Spleen (tissue), 11 donors: ENCODE data around the gene PNN. TPM values are rescaled to one million over a fixed set of nuclear protein-coding genes. Genes with fewer than 3 reads are reported as not detected.
"Not testable (repeated sequence)": the region's sequence is repeated elsewhere in the genome, so short reads cannot be mapped to it uniquely, and the experiment has no call there.

Experiments
- DNase-seq: peaks from one replicate; pipeline ENCODE4 v3.0.0-alpha.2; 2020
- H3K27ac ChIP-seq, 8 donors: fragments of 200-600 bp; sonication (generic) in 7 of 8; 1 replicate in 4 of 8; 2 replicates in 4 of 8; pipeline versions ENCODE4 v1.5.0 to v1.8.0; 2016 to 2021; ENCODE audit warnings: inconsistent platforms in 4 of 8, mild to moderate bottlenecking in 4 of 8, moderate library complexity in 1 of 8
- H3K27me3 ChIP-seq, 7 donors: fragments of 200-600 bp; sonication (generic) in 6 of 7; replicated peaks in 1 of 7; 1 replicate in 4 of 7; 2 replicates in 3 of 7; pipeline versions ENCODE4 v1.5.0 to v1.8.0; 2016 to 2021; ENCODE audit warnings: inconsistent platforms in 3 of 7, mild to moderate bottlenecking in 1 of 7
- H3K36me3 ChIP-seq, 6 donors: fragments of 200-600 bp; sonication (generic) in 5 of 6; 1 replicate in 4 of 6; 2 replicates in 2 of 6; pipeline versions ENCODE4 v1.5.0 to v1.8.0; 2016 to 2021; ENCODE audit warnings: inconsistent platforms in 2 of 6
- H3K4me1 ChIP-seq, 6 donors: fragments of 200-600 bp; sonication (generic) in 5 of 6; 1 replicate in 3 of 6; 2 replicates in 3 of 6; pipeline versions ENCODE4 v1.5.0 to v1.8.0; 2016 to 2021; ENCODE audit warnings: inconsistent platforms in 3 of 6
- H3K4me3 ChIP-seq, 8 donors: fragments of 200-600 bp; sonication (generic) in 7 of 8; 1 replicate in 4 of 8; 2 replicates in 4 of 8; pipeline versions ENCODE4 v1.5.0 to v1.8.0; 2016 to 2021; ENCODE audit warnings: inconsistent platforms in 4 of 8, mild to moderate bottlenecking in 4 of 8, moderate library complexity in 2 of 8
- H3K9me3 ChIP-seq, 8 donors: fragments of 200-600 bp; sonication (generic) in 7 of 8; 1 replicate in 4 of 8; 2 replicates in 4 of 8; pipeline versions ENCODE4 v1.5.0 to v1.8.0; 2016 to 2021; ENCODE audit warnings: inconsistent platforms in 4 of 8
- CTCF ChIP-seq, 11 experiments: fragments of 200-600 bp in 7 of 11; fragments of 450-650 bp in 4 of 11; sonication (generic) in 4 of 11; IDR thresholded peaks in 8 of 11; conservative IDR thresholded peaks in 3 of 11; 1 replicate in 7 of 11; 2 replicates in 4 of 11; pipeline versions ENCODE4 v1.4.0 to v1.8.0; 2016 to 2021; ENCODE audit warnings: antibody characterized with exemption in 11 of 11, inconsistent platforms in 4 of 11, mild to moderate bottlenecking in 1 of 11
- WGBS, 5 donors: extraction: QIAGEN DNeasy Blood & Tissue Kit in 3 of 5; methylation state at CpG; one replicate each; pipeline versions ENCODE4 v1.1.5 to v1.1.7; 2013 to 2018; 5-methylcytosine and 5-hydroxymethylcytosine counted together
- intact Hi-C: fragments of 100-400 bp; cut with DNase I; formaldehyde crosslinking; loops from one replicate; pipeline ENCODE4 v1.15.0; 2023; ENCODE audit warnings: low total_unique reads
- polyA plus RNA-seq, 3 donors: library from polyadenylated mRNA; stranded (reverse); fragments of 200-250 nt; gene quantifications; one replicate each; pipeline ENCODE4 v1.2.1, GENCODE V29; 2013
- total RNA-seq, 7 donors: library from RNA; depleted of rRNA in 3 of 7; stranded (reverse); fragments of >200 nt in 3 of 7; fragmentation: NEBNext Ultra II Directional in 4 of 7; extraction: Animal tissue kit (Norgen Biotek cat#: 25700) in 4 of 7; gene quantifications; one replicate each; pipeline versions ENCODE4 v1.1.0 to v1.2.1, GENCODE V29; 2016 to 2021
- donor health status: healthy with polysubstance abuse.
- donor health status: DM: no; HTN: no; CAD: no; lungs with moderate emphysema.
- donor health status: DM: no; HTN: no; CAD: no.
- donor health status: Bipolar disorder and iron deficiency.
- donor health status: healthy.
- donor health status: DM: no; HTN: no; CAD: no.
- donor health status: DM: yes; HTN: yes; CAD: no.

The PNN gene
- total and polyA plus RNA-seq, 10 donors: 38.1 to 79.7 (median 60.7) TPM

GRCh38 chr14:39231751-39232553 is 56.9 kb downstream of the PNN start:
- peak overlapping the region in 3 of 8 donors; percentile 26 to 65 (median 38) for H3K27ac ChIP-seq
- intact Hi-C loops, DNase-seq, H3K9me3 ChIP-seq, H3K27me3 ChIP-seq, H3K36me3 ChIP-seq, H3K4me3 ChIP-seq: not testable (repeated sequence)
- 84 to 88% (median 86%) methylated on average over 11 of the region's 11 CpGs for WGBS, 5 donors
- peak in 8 of 11 experiments; percentile 14 to 44 (median 31) for TF ChIP-seq CTCF (IDR thresholded peaks at IDR 0.05 in 8 of 11, conservative IDR thresholded peaks at IDR 0.05 in 3 of 11)
- peaks cover 0 to 58% (median 22%) of the 10 kb centered on the region in 6 donors for H3K4me1 ChIP-seq

Other genes starting within 250 kb of the PNN start
- gene SEC23A, start 72.0 kb upstream of the PNN start, total RNA-seq: 10 to 100 TPM; 50.0 to 87.5 (median 63.8) TPM
- gene SEC23A, start 72.0 kb upstream of the PNN start, polyA plus RNA-seq: 10 to 100 TPM in 1 of 3 donors, 1 to 10 TPM in 2; 9.6 to 13.4 (median 9.8) TPM
- gene GEMIN2, start 60.9 kb upstream of the PNN start, total RNA-seq: 10 to 100 TPM in 6 of 7 donors, 1 to 10 TPM in 1; 8.4 to 20.8 (median 14.0) TPM
- 10 to 100 TPM; 10.8 to 14.4 (median 12.5) TPM for gene GEMIN2, start 60.9 kb upstream of the PNN start, polyA plus RNA-seq
- 10 to 100 TPM; 24.0 to 37.2 (median 30.7) TPM for gene TRAPPC6B, start 4.9 kb upstream of the PNN start, total RNA-seq
- gene TRAPPC6B, start 4.9 kb upstream of the PNN start, polyA plus RNA-seq: 10 to 100 TPM in 1 of 3 donors, 1 to 10 TPM in 2; 8.0 to 11.9 (median 9.1) TPM
- gene MIA2, start 58.7 kb downstream of the PNN start, total RNA-seq: 10 to 100 TPM; 23.8 to 31.3 (median 25.8) TPM
- 10 to 100 TPM; 18.3 to 22.8 (median 20.6) TPM for gene MIA2, start 58.7 kb downstream of the PNN start, polyA plus RNA-seq